Peyer's patch (tissue), 4 donors: ENCODE results near the gene LAMA4.

Experiments used
- CTCF ChIP-seq, 6 experiments: fragments of 450-650 bp in 4 of 6; fragments of 200-600 bp in 2 of 6; sonication (generic) in 1 of 6; IDR thresholded peaks; one replicate each; pipeline ENCODE4 v1.5.1; 2017 to 2019; ENCODE audit warnings: antibody characterized with exemption in 6 of 6, mild to moderate bottlenecking in 3 of 6, moderate library complexity in 1 of 6
- POLR2A ChIP-seq, 2 donors: fragments of 450-650 bp; IDR thresholded peaks; one replicate each; pipeline ENCODE4 v1.5.1; 2017; ENCODE audit warnings: antibody characterized with exemption in 2 of 2, mild to moderate bottlenecking in 2 of 2, moderate library complexity in 2 of 2

GRCh38 chr6:112193535-112194051 is 60.8 kb downstream of the LAMA4 start:
- TF ChIP-seq CTCF (IDR thresholded peaks at IDR 0.05) = no peak
- TF ChIP-seq POLR2A (IDR thresholded peaks at IDR 0.05) = no peak
